Measurements from ENCODE around the gene CDKAL1.

CDKAL1 gene

DNA sequence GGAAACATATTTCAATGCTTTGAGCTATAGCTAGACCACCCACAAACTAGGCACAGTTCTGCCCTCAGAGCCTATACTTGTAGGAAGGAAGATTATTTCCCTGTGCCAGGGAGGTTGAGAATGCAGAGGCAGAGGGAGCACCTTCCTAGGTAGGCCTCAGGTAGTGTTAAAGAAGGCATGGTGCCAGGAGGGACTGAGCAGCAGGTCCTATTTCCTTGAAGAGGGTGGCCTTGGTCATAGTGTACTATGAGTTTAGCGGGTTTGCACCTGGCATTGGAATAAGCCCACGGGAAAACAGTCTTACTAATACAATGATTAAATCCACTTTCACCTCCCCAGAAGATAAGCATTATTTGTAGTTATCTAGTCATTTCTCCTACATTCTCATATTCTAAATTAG is 375.4 kb downstream of the CDKAL1 start:
- Histone ChIP-seq H3K9ac (ENCODE audit: low read length) (no peak overlapping the region), H3K27me3 (ENCODE audit: low read depth, low read length) (no peaks in the 10 kb centered on the region), H3K4me2 (ENCODE audit: low read length) (no peak overlapping the region), H3K36me3 (replicated peaks; ENCODE audit: low read depth, low read length) (peaks cover 3% of the 10 kb centered on the region), H3K79me2 (ENCODE audit: low read length) (no peaks in the 10 kb centered on the region), H3K4me3 (ENCODE audit: low read length) (no peak overlapping the region), H3K27ac (ENCODE audit: low read length) (no peak overlapping the region), H4K20me1 (ENCODE audit: insufficient read depth, low read length) (no peaks in the 10 kb centered on the region), H3K9me3 (ENCODE audit: insufficient read depth, low read length) (no peaks in the 10 kb centered on the region), H2AFZ (ENCODE audit: low read depth, low read length) (no peak overlapping the region), H3K4me1 (ENCODE audit: low read length) (no peaks in the 10 kb centered on the region)
- TF ChIP-seq EZH2phosphoT487 (IDR thresholded peaks at IDR 0.05; ENCODE audit: low read depth): no peak
- TF ChIP-seq, protein P1, sequence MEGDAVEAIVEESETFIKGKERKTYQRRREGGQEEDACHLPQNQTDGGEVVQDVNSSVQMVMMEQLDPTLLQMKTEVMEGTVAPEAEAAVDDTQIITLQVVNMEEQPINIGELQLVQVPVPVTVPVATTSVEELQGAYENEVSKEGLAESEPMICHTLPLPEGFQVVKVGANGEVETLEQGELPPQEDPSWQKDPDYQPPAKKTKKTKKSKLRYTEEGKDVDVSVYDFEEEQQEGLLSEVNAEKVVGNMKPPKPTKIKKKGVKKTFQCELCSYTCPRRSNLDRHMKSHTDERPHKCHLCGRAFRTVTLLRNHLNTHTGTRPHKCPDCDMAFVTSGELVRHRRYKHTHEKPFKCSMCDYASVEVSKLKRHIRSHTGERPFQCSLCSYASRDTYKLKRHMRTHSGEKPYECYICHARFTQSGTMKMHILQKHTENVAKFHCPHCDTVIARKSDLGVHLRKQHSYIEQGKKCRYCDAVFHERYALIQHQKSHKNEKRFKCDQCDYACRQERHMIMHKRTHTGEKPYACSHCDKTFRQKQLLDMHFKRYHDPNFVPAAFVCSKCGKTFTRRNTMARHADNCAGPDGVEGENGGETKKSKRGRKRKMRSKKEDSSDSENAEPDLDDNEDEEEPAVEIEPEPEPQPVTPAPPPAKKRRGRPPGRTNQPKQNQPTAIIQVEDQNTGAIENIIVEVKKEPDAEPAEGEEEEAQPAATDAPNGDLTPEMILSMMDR (IDR thresholded peaks at IDR 0.05; ENCODE audit: low read depth, low read length): no peak

DNA sequence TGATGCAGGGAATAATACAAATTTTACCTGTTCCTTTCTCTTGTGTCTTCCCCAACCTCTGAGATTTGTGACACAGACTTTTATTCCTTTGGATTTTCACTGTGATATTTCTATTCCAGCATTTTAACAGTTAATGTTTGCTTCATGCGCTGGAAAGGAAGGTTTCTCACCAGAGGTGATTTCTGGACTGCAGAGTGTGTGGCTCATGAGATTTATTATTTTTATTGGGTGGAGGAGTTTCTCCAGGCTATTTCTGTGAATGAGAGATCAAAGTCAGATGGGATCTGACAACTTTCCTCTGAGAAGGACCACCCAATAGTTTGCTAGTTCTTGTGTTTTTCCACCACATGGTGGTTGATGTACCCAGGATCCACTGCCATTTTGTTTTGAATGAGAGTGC is 377.5 kb downstream of the CDKAL1 start:
- H3K9ac ChIP-seq (ENCODE audit: low read length): no peak overlapping the region
- H3K4me3 ChIP-seq (ENCODE audit: low read length): no peak overlapping the region
- no peaks in the 10 kb centered on the region for H3K4me1 ChIP-seq (ENCODE audit: low read length)
- no peaks in the 10 kb centered on the region for H3K79me2 ChIP-seq (ENCODE audit: low read length)
- no peak overlapping the region for H3K27ac ChIP-seq (ENCODE audit: low read length)
- H3K4me2 ChIP-seq (ENCODE audit: low read length): no peak overlapping the region
- TF ChIP-seq, protein P1 (IDR thresholded peaks at IDR 0.05; ENCODE audit: low read depth, low read length): no peak
- TF ChIP-seq EZH2phosphoT487 (IDR thresholded peaks at IDR 0.05; ENCODE audit: low read depth): no peak
- no peak overlapping the region for H2AFZ ChIP-seq (ENCODE audit: low read depth, low read length)
- no peaks in the 10 kb centered on the region for H3K27me3 ChIP-seq (ENCODE audit: low read depth, low read length)
- H4K20me1 ChIP-seq (ENCODE audit: insufficient read depth, low read length): no peaks in the 10 kb centered on the region
- H3K9me3 ChIP-seq (ENCODE audit: insufficient read depth, low read length): peaks cover 5% of the 10 kb centered on the region
- peaks cover 10% of the 10 kb centered on the region for H3K36me3 ChIP-seq (replicated peaks; ENCODE audit: low read depth, low read length)

DNA sequence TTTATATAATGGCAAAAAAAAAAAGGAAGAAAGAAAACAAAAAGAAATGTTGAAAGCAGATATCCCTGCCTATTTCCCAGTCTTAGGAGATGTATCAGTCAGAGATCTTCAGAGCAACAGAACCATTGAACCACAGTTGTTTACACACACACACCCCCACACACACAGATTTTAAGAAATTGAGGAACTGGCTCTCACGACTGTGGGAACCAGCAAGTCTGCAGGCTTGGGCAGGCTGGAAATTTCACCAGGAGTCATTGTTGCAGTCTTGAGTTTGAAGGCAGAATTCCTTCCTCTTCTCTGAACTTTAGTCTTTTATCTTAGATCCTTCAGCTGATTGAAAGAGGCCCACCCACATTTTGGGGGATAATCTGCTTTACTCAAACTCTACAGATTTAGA is 380.9 kb downstream of the CDKAL1 start:
- H2AFZ ChIP-seq (ENCODE audit: low read depth, low read length): no peak overlapping the region
- TF ChIP-seq, protein P1 (IDR thresholded peaks at IDR 0.05; ENCODE audit: low read depth, low read length): no peak
- no peak for TF ChIP-seq EZH2phosphoT487 (IDR thresholded peaks at IDR 0.05; ENCODE audit: low read depth)
- no peak overlapping the region for H3K4me3 ChIP-seq (ENCODE audit: low read length)
- H3K4me1 ChIP-seq (ENCODE audit: low read length): peaks cover 28% of the 10 kb centered on the region
- no peaks in the 10 kb centered on the region for H3K79me2 ChIP-seq (ENCODE audit: low read length)
- no peaks in the 10 kb centered on the region for H4K20me1 ChIP-seq (ENCODE audit: insufficient read depth, low read length)
- peaks cover 5% of the 10 kb centered on the region for H3K9me3 ChIP-seq (ENCODE audit: insufficient read depth, low read length)
- no peak overlapping the region for H3K9ac ChIP-seq (ENCODE audit: low read length)
- no peak overlapping the region for H3K4me2 ChIP-seq (ENCODE audit: low read length)
- H3K36me3 ChIP-seq (replicated peaks; ENCODE audit: low read depth, low read length): peaks cover 10% of the 10 kb centered on the region
- no peaks in the 10 kb centered on the region for H3K27me3 ChIP-seq (ENCODE audit: low read depth, low read length)
- H3K27ac ChIP-seq (ENCODE audit: low read length): no peak overlapping the region

DNA sequence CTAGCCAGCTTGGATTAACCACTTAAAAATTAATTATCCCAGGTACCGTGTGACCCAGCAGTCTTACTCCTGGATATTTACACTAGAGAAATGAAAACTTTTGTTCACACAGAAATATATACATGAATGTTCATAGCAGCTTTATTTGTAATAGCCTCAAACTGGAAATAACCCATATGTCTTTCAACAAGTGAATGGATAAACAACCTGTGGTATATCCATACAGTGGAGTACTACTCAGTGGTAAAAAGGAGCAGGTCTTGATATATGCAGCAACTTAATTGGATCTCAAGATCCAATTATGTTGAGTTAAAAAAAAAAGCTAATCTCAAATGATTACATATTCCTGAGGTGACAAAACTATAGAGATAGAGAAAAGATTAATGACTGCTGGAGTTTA is 381.4 kb downstream of the CDKAL1 start:
- Histone ChIP-seq H3K9ac (ENCODE audit: low read length) (no peak overlapping the region), H3K4me2 (ENCODE audit: low read length) (no peak overlapping the region), H3K4me3 (ENCODE audit: low read length) (no peak overlapping the region), H3K4me1 (ENCODE audit: low read length) (peaks cover 32% of the 10 kb centered on the region), H3K36me3 (replicated peaks; ENCODE audit: low read depth, low read length) (peaks cover 10% of the 10 kb centered on the region), H3K79me2 (ENCODE audit: low read length) (no peaks in the 10 kb centered on the region), H3K27ac (ENCODE audit: low read length) (no peak overlapping the region), H3K9me3 (ENCODE audit: insufficient read depth, low read length) (peaks cover 5% of the 10 kb centered on the region), H3K27me3 (ENCODE audit: low read depth, low read length) (no peaks in the 10 kb centered on the region), H2AFZ (ENCODE audit: low read depth, low read length) (no peak overlapping the region), H4K20me1 (ENCODE audit: insufficient read depth, low read length) (no peaks in the 10 kb centered on the region)
- TF ChIP-seq, protein P1 (IDR thresholded peaks at IDR 0.05; ENCODE audit: low read depth, low read length): no peak
- TF ChIP-seq EZH2phosphoT487 (IDR thresholded peaks at IDR 0.05; ENCODE audit: low read depth): no peak
